H9 (cell line): ENCODE data around the gene RSBN1L. TPM values are rescaled to one million over a fixed set of nuclear protein-coding genes. Genes with fewer than 3 reads are reported as not detected.

ENCODE experiments used
- DNase-seq: peaks from one replicate; pipeline ENCODE4 v3.0.0-alpha.2; 2017
- H2AFZ ChIP-seq: one replicate; pipeline ENCODE4 v1.6.1; 2013; ENCODE audit warnings: mild to moderate bottlenecking, low read length, control low read depth, moderate library complexity
- H2AK5ac ChIP-seq: 2 replicates; pipeline ENCODE4 v1.6.1; 2013; ENCODE audit warnings: low read length, control low read depth, mixed read lengths; ENCODE audit not compliant: insufficient read length
- H2BK120ac ChIP-seq: one replicate; pipeline ENCODE4 v1.6.1; 2013; ENCODE audit warnings: low read depth, mild to moderate bottlenecking, low read length, control low read depth, inconsistent platforms; ENCODE audit not compliant: poor library complexity, severe bottlenecking
- H2BK12ac ChIP-seq: 2 replicates; pipeline ENCODE4 v1.6.1; 2013; ENCODE audit warnings: low read length, control low read depth, mixed read lengths, low read depth; ENCODE audit not compliant: insufficient read length
- H2BK15ac ChIP-seq: 2 replicates; pipeline ENCODE4 v1.6.1; 2013; ENCODE audit warnings: low read depth, low read length, control low read depth
- H2BK20ac ChIP-seq: one replicate; pipeline ENCODE4 v1.6.1; 2013; ENCODE audit warnings: low read depth, mild to moderate bottlenecking, low read length, control low read depth, inconsistent platforms; ENCODE audit not compliant: poor library complexity, severe bottlenecking
- H2BK5ac ChIP-seq: 2 replicates; pipeline ENCODE4 v1.6.1; 2013; ENCODE audit warnings: low read length, control low read depth, mixed read lengths; ENCODE audit not compliant: insufficient read length
- H3K14ac ChIP-seq: 2 replicates; pipeline ENCODE4 v1.6.1; 2013; ENCODE audit warnings: low read length, control low read depth; ENCODE audit not compliant: insufficient read depth
- H3K18ac ChIP-seq: 2 replicates; pipeline ENCODE4 v1.6.1; 2013; ENCODE audit warnings: low read depth, mild to moderate bottlenecking, mixed read lengths, low read length, control low read depth; ENCODE audit not compliant: insufficient read length
- H3K23ac ChIP-seq: 2 replicates; pipeline ENCODE4 v1.6.1; 2013; ENCODE audit warnings: low read length, control low read depth, mixed read lengths, low read depth; ENCODE audit not compliant: insufficient read length
- H3K23me2 ChIP-seq: 2 replicates; pipeline ENCODE4 v1.6.1; 2013; ENCODE audit warnings: low read depth, mild to moderate bottlenecking, mixed read lengths, low read length, control low read depth; ENCODE audit not compliant: insufficient read length, poor library complexity, severe bottlenecking
- H3K27ac ChIP-seq: 2 replicates; pipeline ENCODE4 v1.5.1; 2013; ENCODE audit warnings: low read length, control low read depth, mixed read lengths, low read depth; ENCODE audit not compliant: insufficient read length
- H3K27me3 ChIP-seq: 2 replicates; pipeline ENCODE4 v1.6.1; 2013; ENCODE audit warnings: low read length, control low read depth, inconsistent platforms; ENCODE audit not compliant: insufficient read depth
- H3K4ac ChIP-seq: 2 replicates; pipeline ENCODE4 v1.6.1; 2013; ENCODE audit warnings: low read depth, mild to moderate bottlenecking, control low read depth, inconsistent platforms, low read length, moderate library complexity
- H3K4me1 ChIP-seq: 2 replicates; pipeline ENCODE4 v1.6.1; 2013; ENCODE audit warnings: low read length, control low read depth, inconsistent platforms; ENCODE audit not compliant: insufficient read depth
- H3K4me2 ChIP-seq: 2 replicates; pipeline ENCODE4 v1.6.1; 2013; ENCODE audit warnings: low read length, control low read depth, mixed read lengths; ENCODE audit not compliant: insufficient read length, insufficient read depth
- H3K56ac ChIP-seq: 2 replicates; pipeline ENCODE4 v1.6.1; 2013; ENCODE audit warnings: low read depth, mild to moderate bottlenecking, mixed read lengths, low read length, control low read depth; ENCODE audit not compliant: insufficient read length
- H3K79me1 ChIP-seq: 2 replicates; pipeline ENCODE4 v1.6.1; 2013; ENCODE audit warnings: low read depth, mild to moderate bottlenecking, moderate library complexity, low read length, control low read depth, inconsistent platforms; ENCODE audit not compliant: insufficient read depth, poor library complexity, severe bottlenecking
- H3K79me2 ChIP-seq: 2 replicates; pipeline ENCODE4 v1.6.1; 2013; ENCODE audit warnings: low read length, control low read depth, inconsistent platforms; ENCODE audit not compliant: insufficient read depth
- H3K9ac ChIP-seq: 2 replicates; pipeline ENCODE4 v1.6.1; 2013; ENCODE audit warnings: low read length, control low read depth, mixed read lengths; ENCODE audit not compliant: insufficient read length; ENCODE audit errors: extremely low read depth
- H3K9me3 ChIP-seq: one replicate; pipeline ENCODE4 v1.6.1; 2013; ENCODE audit warnings: low read depth, low read length, inconsistent platforms; ENCODE audit not compliant: control insufficient read depth
- H3T11ph ChIP-seq: one replicate; pipeline ENCODE4 v1.6.1; 2013; ENCODE audit warnings: mild to moderate bottlenecking, low read length, control low read depth, inconsistent platforms
- H4K20me1 ChIP-seq: one replicate; pipeline ENCODE4 v1.6.1; 2013; ENCODE audit not compliant: control insufficient read depth, insufficient read length, insufficient read depth
- H4K5ac ChIP-seq: 2 replicates; pipeline ENCODE4 v1.6.1; 2013; ENCODE audit warnings: low read depth, mild to moderate bottlenecking, mixed read lengths, low read length, control low read depth; ENCODE audit not compliant: insufficient read length
- H4K8ac ChIP-seq: replicated peaks from 2 replicates; pipeline ENCODE4 v1.6.1; 2013; ENCODE audit warnings: low read length, control low read depth, mixed read lengths, low read depth; ENCODE audit not compliant: insufficient read length
- H4K91ac ChIP-seq: 2 replicates; pipeline ENCODE4 v1.6.1; 2013; ENCODE audit warnings: low read depth, mild to moderate bottlenecking, moderate library complexity, mixed read lengths, low read length, control low read depth; ENCODE audit not compliant: insufficient read length
- H3K27ac Mint-ChIP-seq, 3 experiments: 2 replicates in 2 of 3; 3 replicates in 1 of 3; pipeline ENCODE4 v1.8.0; 2020 to 2021; ENCODE audit warnings: mixed read lengths in 3 of 3, mild to moderate bottlenecking in 1 of 3, moderate library complexity in 1 of 3
- H3K27me3 Mint-ChIP-seq: 2 replicates; pipeline ENCODE4 v1.8.0; 2021; ENCODE audit warnings: low read depth, mild to moderate bottlenecking, moderate library complexity, mixed read lengths
- H3K36me3 Mint-ChIP-seq, 3 experiments: 2 replicates in 2 of 3; 3 replicates in 1 of 3; pipeline ENCODE4 v1.8.0; 2020 to 2021; ENCODE audit warnings: low read depth in 3 of 3, mixed read lengths in 3 of 3; ENCODE audit not compliant: insufficient read depth in 1 of 3
- H3K4me1 Mint-ChIP-seq, 2 experiments: 2 replicates each; pipeline ENCODE4 v1.8.0; 2020; ENCODE audit warnings: mixed read lengths in 2 of 2
- H3K4me3 Mint-ChIP-seq, 2 experiments: 2 replicates in 1 of 2; 3 replicates in 1 of 2; pipeline ENCODE4 v1.8.0; 2020 to 2021; ENCODE audit warnings: mild to moderate bottlenecking in 2 of 2, mixed read lengths in 2 of 2, moderate library complexity in 1 of 2
- H3K9me3 Mint-ChIP-seq, 2 experiments: 2 replicates in 1 of 2; 3 replicates in 1 of 2; pipeline ENCODE4 v1.8.0; 2020; ENCODE audit warnings: mild to moderate bottlenecking in 2 of 2, mixed read lengths in 2 of 2, moderate library complexity in 1 of 2
- CTCF ChIP-seq: fragments of 200-600 bp; sonication (generic); conservative IDR thresholded peaks from 3 replicates; pipeline ENCODE4 v1.8.0; 2021; ENCODE audit warnings: antibody characterized with exemption, mild to moderate bottlenecking
- WGBS: extraction: QIAGEN DNeasy Blood & Tissue Kit; methylation state at CpG from one replicate; pipeline ENCODE4 v1.1.7; 2013; ENCODE audit warnings: missing lambda C conversion rate, low lambda C conversion rate, mixed read lengths; ENCODE audit not compliant: insufficient read length; ENCODE audit errors: extremely low coverage; 5-methylcytosine and 5-hydroxymethylcytosine counted together
- total RNA-seq: library from RNA; stranded (reverse); gene quantifications from 2 replicates; pipeline ENCODE4 v1.2.1, GENCODE V29; 2021

RSBN1L gene
- total RNA-seq, 1 experiment from 2014 or later, result 20.6 TPM

- Histone ChIP-seq H3K27me3 (no peaks in the 10 kb centered on the region), H2BK120ac (no peak overlapping the region), H3K56ac (no peak overlapping the region), H2AFZ (no peak overlapping the region), H3K27ac (no peak overlapping the region), H4K8ac (no peak overlapping the region), H3K14ac (no peak overlapping the region), H4K91ac (no peak overlapping the region), H2BK12ac (no peak overlapping the region), H4K20me1 (no peaks in the 10 kb centered on the region), H3K9ac (no peak overlapping the region), H2AK5ac (no peak overlapping the region), H3K4ac (no peak overlapping the region), H2BK5ac (no peak overlapping the region), H4K5ac (no peak overlapping the region), H3K79me1 (no peaks in the 10 kb centered on the region), H3K4me1 (no peaks in the 10 kb centered on the region), H3K18ac (no peak overlapping the region), H3T11ph (no peak overlapping the region), H3K9me3 (no peaks in the 10 kb centered on the region), H2BK20ac (no peak overlapping the region), H3K79me2 (no peaks in the 10 kb centered on the region), H3K23ac (no peak overlapping the region), H3K23me2 (no peaks in the 10 kb centered on the region), H3K4me2 (no peak overlapping the region), H2BK15ac (no peak overlapping the region)
- DNase-seq, result no peak
- H3K4me3 Mint-ChIP-seq, result no peak overlapping the region
- H3K36me3 Mint-ChIP-seq, result peaks cover 0 to 23% (median 5%) of the 10 kb centered on the region in 3 experiments; a peak in 6 of 7 replicates
- no peak for TF ChIP-seq CTCF
- no peak overlapping the region for H3K27ac Mint-ChIP-seq
- peaks cover 21 to 28% of the 10 kb centered on the region in 2 experiments for H3K9me3 Mint-ChIP-seq
- WGBS, result no CpG with 5 or more reads among the region's 2 CpGs
- H3K27me3 Mint-ChIP-seq, result no peaks in the 10 kb centered on the region
- H3K4me1 Mint-ChIP-seq, result 0 out of 4 replicates have a peak, but pooled peaks cover 0 to 2% of the 10 kb centered on the region in 2 experiments
Observed at GRCh38 chr7:77806425-77806824, 110.2 kb downstream of the RSBN1L start.
